ENCODE data around the gene SCMH1.

Gene SCMH1

GRCh38 chr1:41274752-41275545 lies 32.8 kb upstream of the SCMH1 start:
- no peak for TF ChIP-seq CTCF (IDR thresholded peaks at IDR 0.05; ENCODE audit: insufficient read depth, low read depth, low read length, missing control alignments)
- no peak overlapping the region for H3K4me3 ChIP-seq (ENCODE audit: low read depth, low read length)
- no peak for DNase-seq (ENCODE audit: low read depth)

DNA sequence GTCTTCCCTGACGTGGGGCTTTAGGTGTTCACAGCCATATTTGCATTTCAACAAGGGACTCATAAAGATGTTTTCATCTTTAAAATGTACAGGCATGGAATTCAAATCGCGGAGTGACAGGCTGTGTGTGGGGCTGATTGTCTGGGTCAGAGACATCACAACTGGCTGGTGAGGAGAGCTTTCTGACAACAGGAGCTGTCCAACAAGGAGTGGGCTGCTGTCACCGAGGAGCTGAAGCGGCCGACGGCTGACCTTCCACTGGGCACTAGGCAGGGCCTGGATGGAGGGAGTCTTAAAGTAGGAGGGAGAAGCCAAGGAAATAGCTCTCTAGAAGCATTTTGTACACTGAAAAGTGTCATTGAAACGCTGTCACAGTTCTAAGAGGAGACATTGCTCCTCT lies 30.5 kb upstream of the SCMH1 start:
- H3K4me3 ChIP-seq (ENCODE audit: low read depth, low read length) = no peak overlapping the region
- TF ChIP-seq CTCF (IDR thresholded peaks at IDR 0.05; ENCODE audit: insufficient read depth, low read depth, low read length, missing control alignments) = no peak
- DNase-seq (ENCODE audit: low read depth) = no peak

GRCh38 chr1:41268154-41268770 lies 26.2 kb upstream of the SCMH1 start:
- DNase-seq (ENCODE audit: low read depth) = peak; percentile 67
- no peak overlapping the region for H3K4me3 ChIP-seq (ENCODE audit: low read depth, low read length)
- peak; percentile 98 for TF ChIP-seq CTCF (IDR thresholded peaks at IDR 0.05; ENCODE audit: insufficient read depth, low read depth, low read length, missing control alignments)

DNA sequence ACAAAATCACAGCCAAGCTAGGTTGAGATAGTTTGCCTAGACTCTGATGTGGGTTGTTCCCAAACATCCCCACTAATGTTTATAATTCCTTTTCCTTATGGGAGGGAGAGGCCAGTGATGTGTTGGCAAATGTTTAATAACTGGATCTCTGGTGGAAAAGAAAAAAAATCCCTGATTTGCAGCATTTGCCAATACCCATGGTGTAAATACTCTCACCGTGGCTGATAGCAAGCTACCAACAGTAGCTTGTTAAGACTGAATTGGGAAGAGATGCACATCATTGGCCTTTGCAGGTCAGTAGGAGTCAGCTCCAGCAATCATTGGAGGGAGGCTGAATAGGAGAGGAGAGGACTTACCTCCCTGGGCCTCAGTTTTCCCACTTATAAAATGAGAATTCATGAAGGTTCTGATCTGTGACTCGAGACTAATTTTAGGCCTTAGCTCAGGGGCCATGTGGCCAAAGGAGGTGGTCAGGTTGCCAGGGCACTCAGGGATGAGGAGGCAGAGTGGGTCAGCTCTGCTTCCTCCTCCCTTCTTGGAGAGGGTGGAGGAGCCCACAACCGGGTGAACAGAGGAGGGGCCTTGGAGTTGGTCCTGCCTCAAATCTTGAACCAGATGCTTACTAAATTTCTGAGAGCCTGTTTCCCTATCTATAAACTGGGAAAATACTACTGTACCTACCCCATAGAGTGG lies 20.0 kb upstream of the SCMH1 start:
- DNase-seq (ENCODE audit: low read depth) = no peak
- TF ChIP-seq CTCF (IDR thresholded peaks at IDR 0.05; ENCODE audit: insufficient read depth, low read depth, low read length, missing control alignments) = no peak
- no peak overlapping the region for H3K4me3 ChIP-seq (ENCODE audit: low read depth, low read length)

DNA sequence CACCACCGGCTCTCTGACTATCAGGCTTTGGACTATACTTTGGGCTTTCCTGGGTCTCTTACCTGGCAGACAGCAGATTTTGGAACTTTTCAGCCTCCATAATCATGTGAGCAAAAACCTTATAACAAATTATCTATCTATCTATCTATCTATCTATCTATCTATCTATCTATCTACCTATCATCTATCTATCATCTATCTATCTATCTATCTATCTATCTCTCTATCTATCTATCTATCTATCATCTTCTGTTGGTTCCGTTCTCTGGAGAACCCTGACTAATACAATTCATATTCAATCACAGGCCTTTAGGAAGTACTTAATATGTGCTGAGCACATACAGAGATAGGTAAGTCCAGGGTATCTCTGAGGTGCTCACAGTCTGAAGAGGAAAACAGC lies 18.7 kb upstream of the SCMH1 start:
- TF ChIP-seq CTCF (IDR thresholded peaks at IDR 0.05; ENCODE audit: insufficient read depth, low read depth, low read length, missing control alignments) = no peak
- DNase-seq (ENCODE audit: low read depth) = no peak
- no peak overlapping the region for H3K4me3 ChIP-seq (ENCODE audit: low read depth, low read length)

GRCh38 chr1:41259221-41259620 lies 17.1 kb upstream of the SCMH1 start:
- no peak for DNase-seq (ENCODE audit: low read depth)
- no peak overlapping the region for H3K4me3 ChIP-seq (ENCODE audit: low read depth, low read length)
- TF ChIP-seq CTCF (IDR thresholded peaks at IDR 0.05; ENCODE audit: insufficient read depth, low read depth, low read length, missing control alignments) = no peak

All from GM12865 (cell line).